Measurements from ENCODE around the gene GPRIN1. TPM values are rescaled to one million over a fixed set of nuclear protein-coding genes. Genes with fewer than 3 reads are reported as not detected.
"Not testable (repeated sequence)": the region's sequence is repeated elsewhere in the genome, so short reads cannot be mapped to it uniquely, and the experiment has no call there.

The GPRIN1 gene
- polyA plus RNA-seq, 1 donor = 7.0 TPM

GRCh38 chr5:176553260-176554085, 56.5 kb downstream of the GPRIN1 start:
- no CpG with 5 or more reads among the region's 18 CpGs for WGBS (ENCODE audit: insufficient coverage, low lambda C conversion rate)
- Histone ChIP-seq H3K36me3 (ENCODE audit: control insufficient read depth, insufficient read depth, low read length) (peaks cover 11% of the 10 kb centered on the region), H3K9me3 (ENCODE audit: control insufficient read depth, low read depth, low read length) (no peaks in the 10 kb centered on the region), H3K4me3 (ENCODE audit: low read length) (no peak overlapping the region), H3K27ac (ENCODE audit: low read length) (peak overlapping the region; percentile 85), H3K27me3 (ENCODE audit: control insufficient read depth, insufficient read depth, low read length) (no peaks in the 10 kb centered on the region), H3K4me1 (ENCODE audit: control insufficient read depth, insufficient read depth, low read length) (peaks cover 45% of the 10 kb centered on the region)
- peak; percentile 83 to 91 for DNase-seq

GRCh38 chr5:176552332-176552869, 57.6 kb downstream of the GPRIN1 start:
- no peak for DNase-seq
- Histone ChIP-seq H3K36me3 (ENCODE audit: control insufficient read depth, insufficient read depth, low read length) (peaks cover 11% of the 10 kb centered on the region), H3K9me3 (ENCODE audit: control insufficient read depth, low read depth, low read length) (no peaks in the 10 kb centered on the region), H3K27me3 (ENCODE audit: control insufficient read depth, insufficient read depth, low read length) (no peaks in the 10 kb centered on the region), H3K4me1 (ENCODE audit: control insufficient read depth, insufficient read depth, low read length) (peaks cover 53% of the 10 kb centered on the region), H3K27ac (ENCODE audit: low read length) (peak overlapping the region; percentile 85), H3K4me3 (ENCODE audit: low read length) (no peak overlapping the region)
- no CpG with 5 or more reads among the region's 11 CpGs for WGBS (ENCODE audit: insufficient coverage, low lambda C conversion rate)

GRCh38 chr5:176550937-176551336, 59.0 kb downstream of the GPRIN1 start:
- not testable (repeated sequence) for H3K9me3 ChIP-seq (ENCODE audit: control insufficient read depth, low read depth, low read length); H3K27me3 ChIP-seq (ENCODE audit: control insufficient read depth, insufficient read depth, low read length); DNase-seq
- Histone ChIP-seq H3K4me3 (ENCODE audit: low read length) (peak overlapping the region; percentile 72), H3K27ac (ENCODE audit: low read length) (peak overlapping the region; percentile 92), H3K36me3 (ENCODE audit: control insufficient read depth, insufficient read depth, low read length) (peaks cover 11% of the 10 kb centered on the region), H3K4me1 (ENCODE audit: control insufficient read depth, insufficient read depth, low read length) (peaks cover 68% of the 10 kb centered on the region)
- no CpG with 5 or more reads among the region's 11 CpGs for WGBS (ENCODE audit: insufficient coverage, low lambda C conversion rate)

- Histone ChIP-seq H3K27me3 (ENCODE audit: control insufficient read depth, insufficient read depth, low read length) (no peaks in the 10 kb centered on the region), H3K36me3 (ENCODE audit: control insufficient read depth, insufficient read depth, low read length) (peaks cover 11% of the 10 kb centered on the region), H3K4me1 (ENCODE audit: control insufficient read depth, insufficient read depth, low read length) (peaks cover 71% of the 10 kb centered on the region), H3K9me3 (ENCODE audit: control insufficient read depth, low read depth, low read length) (no peaks in the 10 kb centered on the region), H3K4me3 (ENCODE audit: low read length) (peak overlapping the region; percentile 72), H3K27ac (ENCODE audit: low read length) (peak overlapping the region; percentile 92)
- no CpG with 5 or more reads among the region's 16 CpGs for whole genome bisulfite sequencing (ENCODE audit: insufficient coverage, low lambda C conversion rate)
- peak in 1 of 2 donors; percentile 56 for DNase-seq
Observed at GRCh38 chr5:176550275-176550831, 59.6 kb downstream of the GPRIN1 start.

GRCh38 chr5:176549871-176550270, 60.1 kb downstream of the GPRIN1 start:
- peak overlapping the region; percentile 72 for H3K4me3 ChIP-seq (ENCODE audit: low read length)
- peaks cover 11% of the 10 kb centered on the region for H3K36me3 ChIP-seq (ENCODE audit: control insufficient read depth, insufficient read depth, low read length)
- no CpG with 5 or more reads among the region's 7 CpGs for WGBS (ENCODE audit: insufficient coverage, low lambda C conversion rate)
- DNase-seq = peak in 1 of 2 donors; percentile 39
- H3K27ac ChIP-seq (ENCODE audit: low read length) = peak overlapping the region; percentile 92
- H3K27me3 ChIP-seq (ENCODE audit: control insufficient read depth, insufficient read depth, low read length) = no peaks in the 10 kb centered on the region
- no peaks in the 10 kb centered on the region for H3K9me3 ChIP-seq (ENCODE audit: control insufficient read depth, low read depth, low read length)
- peaks cover 76% of the 10 kb centered on the region for H3K4me1 ChIP-seq (ENCODE audit: control insufficient read depth, insufficient read depth, low read length)

- peak; percentile 88 to 92 for DNase-seq
- Histone ChIP-seq H3K27ac (ENCODE audit: low read length) (peak within 1 kb of the TSS; percentile 92), H3K36me3 (ENCODE audit: control insufficient read depth, insufficient read depth, low read length) (peaks cover 5% of the 10 kb centered on the region), H3K27me3 (ENCODE audit: control insufficient read depth, insufficient read depth, low read length) (no peaks in the 10 kb centered on the region), H3K9me3 (ENCODE audit: control insufficient read depth, low read depth, low read length) (no peaks in the 10 kb centered on the region), H3K4me3 (ENCODE audit: low read length) (peak within 1 kb of the TSS; percentile 72), H3K4me1 (ENCODE audit: control insufficient read depth, insufficient read depth, low read length) (peaks cover 73% of the 10 kb centered on the region)
- no CpG with 5 or more reads among the region's 18 CpGs for WGBS (ENCODE audit: insufficient coverage, low lambda C conversion rate)
Observed at GRCh38 chr5:176548967-176549444, 61.0 kb downstream of the GPRIN1 start, which contains the start of gene CDHR2. Gene CDHR2, plus strand, starts transcription at chr5:176549342. Its CDS starts 16,011 bp downstream, at chr5:176565353.

GRCh38 chr5:176547802-176548201, 62.2 kb downstream of the GPRIN1 start:
- Histone ChIP-seq H3K27me3 (ENCODE audit: control insufficient read depth, insufficient read depth, low read length) (no peaks in the 10 kb centered on the region), H3K4me3 (ENCODE audit: low read length) (no peak overlapping the region), H3K4me1 (ENCODE audit: control insufficient read depth, insufficient read depth, low read length) (peaks cover 64% of the 10 kb centered on the region), H3K36me3 (ENCODE audit: control insufficient read depth, insufficient read depth, low read length) (peaks cover 3% of the 10 kb centered on the region), H3K27ac (ENCODE audit: low read length) (peak overlapping the region; percentile 92), H3K9me3 (ENCODE audit: control insufficient read depth, low read depth, low read length) (no peaks in the 10 kb centered on the region)
- WGBS (ENCODE audit: insufficient coverage, low lambda C conversion rate) = no CpG with 5 or more reads among the region's 8 CpGs
- peak; percentile 93 to 98 for DNase-seq

Other genes starting within 250 kb of the GPRIN1 start
- gene KIAA1191, start 248.4 kb downstream of the GPRIN1 start, polyA plus RNA-seq = 116 TPM
- 6.5 TPM for gene ARL10, start 244.7 kb downstream of the GPRIN1 start, polyA plus RNA-seq
- 27.6 TPM for gene NOP16, start 221.6 kb downstream of the GPRIN1 start, polyA plus RNA-seq
- 133 TPM for gene HIGD2A, start 221.4 kb downstream of the GPRIN1 start, polyA plus RNA-seq
- 137 TPM for gene CLTB, start 193.6 kb downstream of the GPRIN1 start, polyA plus RNA-seq
- 50.9 TPM for gene FAF2, start 161.8 kb downstream of the GPRIN1 start, polyA plus RNA-seq
- 56.3 TPM for gene RNF44, start 72.8 kb downstream of the GPRIN1 start, polyA plus RNA-seq
- 247 TPM for gene CDHR2, start 60.8 kb downstream of the GPRIN1 start, polyA plus RNA-seq
- gene SNCB, start 20.4 kb upstream of the GPRIN1 start, polyA plus RNA-seq = 0.39 TPM
- not detected for gene EIF4E1B, start 20.5 kb upstream of the GPRIN1 start, polyA plus RNA-seq
- 25.7 TPM for gene TSPAN17, start 37.3 kb upstream of the GPRIN1 start, polyA plus RNA-seq
- 1.0 TPM for gene UNC5A, start 200.4 kb upstream of the GPRIN1 start, polyA plus RNA-seq

All from large intestine (tissue), 3 donors.